Thyroid gland (tissue), 4 donors: Measurements from ENCODE around the gene BTF3L4.
"Not testable (repeated sequence)": the region's sequence is repeated elsewhere in the genome, so short reads cannot be mapped to it uniquely, and the experiment has no call there.

Experiments used
- CTCF ChIP-seq, 6 experiments: fragments of 200-600 bp in 3 of 6; fragments of 450-650 bp in 3 of 6; sonication (generic) in 3 of 6; IDR thresholded peaks; one replicate each; pipeline ENCODE4 v1.5.1; 2016 to 2019; ENCODE audit warnings: antibody characterized with exemption in 6 of 6, mild to moderate bottlenecking in 2 of 6, inconsistent platforms in 1 of 6, moderate library complexity in 1 of 6
- POLR2A ChIP-seq, 2 donors: fragments of 450-650 bp; IDR thresholded peaks; one replicate each; pipeline ENCODE4 v1.6.1; 2017; ENCODE audit warnings: antibody characterized with exemption in 2 of 2, mild to moderate bottlenecking in 2 of 2, moderate library complexity in 1 of 2

GRCh38 chr1:52045666-52046195 lies 10.4 kb upstream of the BTF3L4 start:
- not testable (repeated sequence) for TF ChIP-seq POLR2A, CTCF (IDR thresholded peaks at IDR 0.05)
